Endothelial cell of umbilical vein (primary cell): ENCODE results near the gene CALD1. TPM values are rescaled to one million over a fixed set of nuclear protein-coding genes. Genes with fewer than 3 reads are reported as not detected.

ENCODE experiments used
- BruUV-seq: library from RNA; stranded (reverse); fragments of 400-500 nt; replicated peaks from 2 replicates; lab custom pipeline; 2021; lab: Mats Ljungman, UMichigan
- CTCF ChIA-PET: fragments of 300-600, 350-600 bp; sonication (Branson Sonifier 250); formaldehyde crosslinking; loops from one replicate; lab custom pipeline; 2021; ENCODE audit warnings: antibody characterized with exemption, inconsistent platforms; lab: Charles Lee
- POLR2A ChIA-PET: fragments of 300-600, 350-600 bp; sonication (Branson Sonifier 250); formaldehyde crosslinking; loops from one replicate; lab custom pipeline; 2021; ENCODE audit warnings: antibody characterized with exemption, inconsistent platforms; lab: Charles Lee
- DNase-seq: peaks from one replicate; pipeline ENCODE4 v3.0.0-alpha.2; 2011; ENCODE audit warnings: low read depth, low spot score
- FAIRE-seq: peaks from 2 replicates; lab custom pipeline; 2011; peaks lifted over from hg19 to GRCh38; lab: Jason Lieb, UNC
- H2AFZ ChIP-seq: 2 replicates; pipeline ENCODE4 v1.6.0; 2012; ENCODE audit warnings: low read depth, low read length, control low read depth, inconsistent platforms
- H3K27ac ChIP-seq: 2 replicates; pipeline ENCODE4 v1.5.1; 2011; ENCODE audit warnings: low read depth, mild to moderate bottlenecking, control low read depth, low read length, moderate library complexity; ENCODE audit not compliant: insufficient read depth
- H3K27me3 ChIP-seq, 2 experiments: 2 replicates each; pipeline versions ENCODE4 v1.6.0 to v1.6.1; 2011; ENCODE audit warnings: low read length in 2 of 2, mixed read lengths in 1 of 2; ENCODE audit not compliant: control insufficient read depth in 2 of 2, insufficient read depth in 2 of 2
- H3K36me3 ChIP-seq, 2 experiments: 2 replicates in 1 of 2; 3 replicates in 1 of 2; pipeline ENCODE4 v1.5.1; 2011; ENCODE audit warnings: low read length in 2 of 2, mild to moderate bottlenecking in 1 of 2, moderate library complexity in 1 of 2; ENCODE audit not compliant: control insufficient read depth in 2 of 2, insufficient read depth in 2 of 2; ENCODE audit errors: extremely low read depth in 1 of 2
- H3K4me1 ChIP-seq: 3 replicates; pipeline ENCODE4 v1.5.1; 2011; ENCODE audit warnings: mild to moderate bottlenecking, low read length; ENCODE audit not compliant: control insufficient read depth, insufficient read depth; ENCODE audit errors: extremely low read depth
- H3K4me2 ChIP-seq: 2 replicates; pipeline ENCODE4 v1.6.1; 2011; ENCODE audit warnings: low read length, control low read depth, mixed read lengths; ENCODE audit not compliant: insufficient read depth
- H3K4me3 ChIP-seq, 3 experiments: fragments of 200-600 bp in 1 of 3; sonication (generic), shearing (Covaris generic) in 1 of 3; replicated peaks in 1 of 3; 2 replicates each; pipeline ENCODE4 v1.5.1; 2011 to 2016; ENCODE audit warnings: control low read depth in 3 of 3, low read length in 3 of 3, mild to moderate bottlenecking in 2 of 3, inconsistent platforms in 1 of 3, low read depth in 1 of 3, moderate library complexity in 1 of 3; ENCODE audit not compliant: insufficient read depth in 1 of 3
- H3K79me2 ChIP-seq: 2 replicates; pipeline ENCODE4 v1.6.0; 2012; ENCODE audit warnings: low read length, inconsistent platforms; ENCODE audit not compliant: control insufficient read depth, insufficient read depth
- H3K9ac ChIP-seq: replicated peaks from 2 replicates; pipeline ENCODE3; 2011; ENCODE audit warnings: low read length, control low read depth; ENCODE audit not compliant: insufficient read depth; ENCODE audit errors: extremely low read depth
- H3K9me1 ChIP-seq: replicated peaks from 3 replicates; pipeline ENCODE4 v1.6.0; 2011; ENCODE audit warnings: mild to moderate bottlenecking, low read length; ENCODE audit not compliant: control insufficient read depth, insufficient read depth; ENCODE audit errors: extremely low read depth
- H3K9me3 ChIP-seq: replicated peaks from 2 replicates; pipeline ENCODE4 v1.5.1; 2012; ENCODE audit warnings: low read length, inconsistent platforms; ENCODE audit not compliant: control insufficient read depth, insufficient read depth
- H4K20me1 ChIP-seq: replicated peaks from 2 replicates; pipeline ENCODE3; 2011; ENCODE audit warnings: mild to moderate bottlenecking, low read length; ENCODE audit not compliant: control insufficient read depth, insufficient read depth; ENCODE audit errors: extremely low read depth
- EZH2 ChIP-seq: IDR thresholded peaks from 2 replicates; pipeline ENCODE4 v1.6.1; 2012; ENCODE audit warnings: borderline replicate concordance, low read depth, mild to moderate bottlenecking, moderate library complexity, low read length, inconsistent platforms; ENCODE audit not compliant: severe bottlenecking
- FOS ChIP-seq: IDR thresholded peaks from 2 replicates; pipeline ENCODE4 v1.6.1; 2011; ENCODE audit warnings: mild to moderate bottlenecking, low read length, moderate library complexity, borderline replicate concordance; ENCODE audit not compliant: insufficient read depth
- GATA2 ChIP-seq: IDR thresholded peaks from 2 replicates; pipeline ENCODE4 v1.7.0; 2011; ENCODE audit warnings: low read depth, mild to moderate bottlenecking, moderate library complexity, mixed read lengths, low read length; ENCODE audit not compliant: insufficient read length, insufficient read depth
- JUN ChIP-seq: IDR thresholded peaks from 2 replicates; pipeline ENCODE4 v1.6.1; 2011; ENCODE audit warnings: borderline replicate concordance, low read depth; ENCODE audit not compliant: insufficient read length, insufficient read depth
- MAX ChIP-seq: IDR thresholded peaks from 2 replicates; pipeline ENCODE4 v1.6.1; 2011; ENCODE audit not compliant: insufficient read depth, insufficient read length
- MYC ChIP-seq: IDR thresholded peaks from one replicate; pipeline ENCODE4 v1.6.1; 2011; ENCODE audit warnings: mild to moderate bottlenecking, low read depth, low read length
- POLR2A ChIP-seq: IDR thresholded peaks from 2 replicates; pipeline ENCODE4 v1.6.1; 2012; ENCODE audit warnings: low read depth, mild to moderate bottlenecking, control low read depth, low read length
- POLR2AphosphoS5 ChIP-seq: IDR thresholded peaks from 2 replicates; pipeline ENCODE4 v1.6.1; 2012; ENCODE audit warnings: low read depth, mild to moderate bottlenecking, control low read depth, low read length, moderate library complexity; ENCODE audit not compliant: insufficient read depth
- dilution Hi-C: fragments of 300-500 bp; cut with MboI; formaldehyde crosslinking; loops from one replicate; pipeline ENCODE4 v1.15.0; 2019; ENCODE audit warnings: low sequenced_read_pairs; ENCODE audit not compliant: extremely low pct_ligation_motif_present
- intact Hi-C: fragments of 100-400 bp; cut with micrococcal nuclease; formaldehyde crosslinking; loops from one replicate; pipeline ENCODE4 v1.10.0; 2022
- polyA plus RNA-seq, 4 experiments: library from polyadenylated mRNA; depleted of rRNA in 3 of 4; stranded (reverse) in 3 of 4; unstranded in 1 of 4; fragments of >200 nt; gene quantifications; 2 replicates each; pipeline versions ENCODE4 v1.2.1 to v1.2.3, GENCODE V29; 2011 to 2012; ENCODE audit warnings: missing spikeins in 1 of 4
- total RNA-seq: library from RNA; stranded (reverse); gene quantifications from 2 replicates; pipeline ENCODE4 v1.2.3, GENCODE V29; 2021
- TF ChIP-seq, protein P1 (sequence below), 2 donors: IDR thresholded peaks; 1 replicate in 1 of 2; 2 replicates in 1 of 2; pipeline ENCODE4 v1.5.1; 2011; ENCODE audit warnings: low read length in 2 of 2, mild to moderate bottlenecking in 2 of 2, moderate library complexity in 2 of 2, control low read depth in 1 of 2, inconsistent platforms in 1 of 2, low read depth in 1 of 2; ENCODE audit not compliant: insufficient read depth in 1 of 2; ENCODE audit errors: extremely low read depth in 1 of 2

Gene CALD1
- total and polyA plus RNA-seq, 2 donors (not counting 3 experiments of a cell fraction or from before 2014, with no cell fraction given): 136 to 307 TPM

DNA sequence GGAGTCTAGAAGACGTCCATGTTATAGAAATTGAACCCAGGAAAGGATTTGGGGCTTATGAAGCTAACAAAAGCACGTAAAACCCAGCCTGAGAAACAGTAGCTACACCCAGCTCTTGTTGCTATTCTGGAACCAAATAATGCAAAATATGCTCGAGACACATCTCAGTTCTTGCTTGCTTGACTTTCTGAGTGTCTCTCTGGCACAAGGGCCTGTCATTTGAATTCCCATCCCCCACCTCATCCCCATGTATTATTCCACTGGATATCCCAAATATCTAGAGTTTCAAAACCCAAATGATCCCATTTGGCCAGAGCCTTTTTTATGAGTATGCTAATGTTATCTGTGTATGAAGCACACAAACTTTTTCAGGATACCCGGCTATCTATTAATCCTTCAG, 158.7 kb downstream of the CALD1 start:
- ChIA-PET CTCF (interaction anchor here (1.4 kb wide), 1 partner anchor 31 kb away, joined by 3 read pairs; no protein-coding TSS in a partner anchor), POLR2A (no interaction called here)
- H2AFZ ChIP-seq: no peak overlapping the region
- no peak overlapping the region for H3K4me2 ChIP-seq
- TF ChIP-seq MYC: no peak
- TF ChIP-seq GATA2: no peak
- no peak for TF ChIP-seq EZH2
- TF ChIP-seq MAX: no peak
- TF ChIP-seq POLR2A: no peak
- TF ChIP-seq, protein P1, sequence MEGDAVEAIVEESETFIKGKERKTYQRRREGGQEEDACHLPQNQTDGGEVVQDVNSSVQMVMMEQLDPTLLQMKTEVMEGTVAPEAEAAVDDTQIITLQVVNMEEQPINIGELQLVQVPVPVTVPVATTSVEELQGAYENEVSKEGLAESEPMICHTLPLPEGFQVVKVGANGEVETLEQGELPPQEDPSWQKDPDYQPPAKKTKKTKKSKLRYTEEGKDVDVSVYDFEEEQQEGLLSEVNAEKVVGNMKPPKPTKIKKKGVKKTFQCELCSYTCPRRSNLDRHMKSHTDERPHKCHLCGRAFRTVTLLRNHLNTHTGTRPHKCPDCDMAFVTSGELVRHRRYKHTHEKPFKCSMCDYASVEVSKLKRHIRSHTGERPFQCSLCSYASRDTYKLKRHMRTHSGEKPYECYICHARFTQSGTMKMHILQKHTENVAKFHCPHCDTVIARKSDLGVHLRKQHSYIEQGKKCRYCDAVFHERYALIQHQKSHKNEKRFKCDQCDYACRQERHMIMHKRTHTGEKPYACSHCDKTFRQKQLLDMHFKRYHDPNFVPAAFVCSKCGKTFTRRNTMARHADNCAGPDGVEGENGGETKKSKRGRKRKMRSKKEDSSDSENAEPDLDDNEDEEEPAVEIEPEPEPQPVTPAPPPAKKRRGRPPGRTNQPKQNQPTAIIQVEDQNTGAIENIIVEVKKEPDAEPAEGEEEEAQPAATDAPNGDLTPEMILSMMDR (IDR thresholded peaks at IDR 0.05; ENCODE audit: extremely low read depth in 1 of 2, insufficient read depth in 1 of 2, low read depth in 1 of 2, low read length in 2 of 2): no peak
- no peak for TF ChIP-seq FOS
- no peak for TF ChIP-seq JUN
- no peak for TF ChIP-seq POLR2AphosphoS5
- no peaks in the 10 kb centered on the region for H3K9me1 ChIP-seq
- H3K27ac ChIP-seq: no peak overlapping the region
- dilution Hi-C loops: no loop called here
- no peak for FAIRE-seq
- H3K79me2 ChIP-seq: no peaks in the 10 kb centered on the region
- H4K20me1 ChIP-seq: no peaks in the 10 kb centered on the region
- peaks cover 26 to 34% of the 10 kb centered on the region in 2 experiments for H3K36me3 ChIP-seq
- no peak for DNase-seq
- H3K4me3 ChIP-seq: no peak overlapping the region
- intact Hi-C loops: no loop called here
- no peaks in the 10 kb centered on the region for H3K9me3 ChIP-seq
- peaks cover 11% of the 10 kb centered on the region for H3K4me1 ChIP-seq
- no peak overlapping the region for H3K9ac ChIP-seq
- H3K27me3 ChIP-seq: no peaks in the 10 kb centered on the region
- no TSS peak for BruUV-seq
